Measurements from ENCODE around the gene GABRG3. TPM values are rescaled to one million over a fixed set of nuclear protein-coding genes. Genes with fewer than 3 reads are reported as not detected.

The GABRG3 gene
- total RNA-seq, 1 donor: not detected

- TF ChIP-seq, protein P1, sequence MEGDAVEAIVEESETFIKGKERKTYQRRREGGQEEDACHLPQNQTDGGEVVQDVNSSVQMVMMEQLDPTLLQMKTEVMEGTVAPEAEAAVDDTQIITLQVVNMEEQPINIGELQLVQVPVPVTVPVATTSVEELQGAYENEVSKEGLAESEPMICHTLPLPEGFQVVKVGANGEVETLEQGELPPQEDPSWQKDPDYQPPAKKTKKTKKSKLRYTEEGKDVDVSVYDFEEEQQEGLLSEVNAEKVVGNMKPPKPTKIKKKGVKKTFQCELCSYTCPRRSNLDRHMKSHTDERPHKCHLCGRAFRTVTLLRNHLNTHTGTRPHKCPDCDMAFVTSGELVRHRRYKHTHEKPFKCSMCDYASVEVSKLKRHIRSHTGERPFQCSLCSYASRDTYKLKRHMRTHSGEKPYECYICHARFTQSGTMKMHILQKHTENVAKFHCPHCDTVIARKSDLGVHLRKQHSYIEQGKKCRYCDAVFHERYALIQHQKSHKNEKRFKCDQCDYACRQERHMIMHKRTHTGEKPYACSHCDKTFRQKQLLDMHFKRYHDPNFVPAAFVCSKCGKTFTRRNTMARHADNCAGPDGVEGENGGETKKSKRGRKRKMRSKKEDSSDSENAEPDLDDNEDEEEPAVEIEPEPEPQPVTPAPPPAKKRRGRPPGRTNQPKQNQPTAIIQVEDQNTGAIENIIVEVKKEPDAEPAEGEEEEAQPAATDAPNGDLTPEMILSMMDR (IDR thresholded peaks at IDR 0.05; ENCODE audit: insufficient read depth, low read depth, low read length): no peak
- no peak overlapping the region for H3K4me3 ChIP-seq (ENCODE audit: low read depth, low read length)
- DNase-seq (ENCODE audit: low read depth): no peak
Observed at GRCh38 chr15:27486683-27487647, 516.0 kb downstream of the GABRG3 start.

- TF ChIP-seq, protein P1 (IDR thresholded peaks at IDR 0.05; ENCODE audit: insufficient read depth, low read depth, low read length): no peak
- no peak overlapping the region for H3K4me3 ChIP-seq (ENCODE audit: low read depth, low read length)
Observed at GRCh38 chr15:27487846-27488245, 516.9 kb downstream of the GABRG3 start.

GRCh38 chr15:27490867-27491595 is 520.0 kb downstream of the GABRG3 start:
- TF ChIP-seq, protein P1 (IDR thresholded peaks at IDR 0.05; ENCODE audit: insufficient read depth, low read depth, low read length): no peak
- H3K4me3 ChIP-seq (ENCODE audit: low read depth, low read length): no peak overlapping the region
- DNase-seq (ENCODE audit: low read depth): no peak

More at GRCh38 chr15:27487846-27488245, 516.9 kb downstream of the GABRG3 start:
- no peak for DNase-seq (ENCODE audit: low read depth)

DNA sequence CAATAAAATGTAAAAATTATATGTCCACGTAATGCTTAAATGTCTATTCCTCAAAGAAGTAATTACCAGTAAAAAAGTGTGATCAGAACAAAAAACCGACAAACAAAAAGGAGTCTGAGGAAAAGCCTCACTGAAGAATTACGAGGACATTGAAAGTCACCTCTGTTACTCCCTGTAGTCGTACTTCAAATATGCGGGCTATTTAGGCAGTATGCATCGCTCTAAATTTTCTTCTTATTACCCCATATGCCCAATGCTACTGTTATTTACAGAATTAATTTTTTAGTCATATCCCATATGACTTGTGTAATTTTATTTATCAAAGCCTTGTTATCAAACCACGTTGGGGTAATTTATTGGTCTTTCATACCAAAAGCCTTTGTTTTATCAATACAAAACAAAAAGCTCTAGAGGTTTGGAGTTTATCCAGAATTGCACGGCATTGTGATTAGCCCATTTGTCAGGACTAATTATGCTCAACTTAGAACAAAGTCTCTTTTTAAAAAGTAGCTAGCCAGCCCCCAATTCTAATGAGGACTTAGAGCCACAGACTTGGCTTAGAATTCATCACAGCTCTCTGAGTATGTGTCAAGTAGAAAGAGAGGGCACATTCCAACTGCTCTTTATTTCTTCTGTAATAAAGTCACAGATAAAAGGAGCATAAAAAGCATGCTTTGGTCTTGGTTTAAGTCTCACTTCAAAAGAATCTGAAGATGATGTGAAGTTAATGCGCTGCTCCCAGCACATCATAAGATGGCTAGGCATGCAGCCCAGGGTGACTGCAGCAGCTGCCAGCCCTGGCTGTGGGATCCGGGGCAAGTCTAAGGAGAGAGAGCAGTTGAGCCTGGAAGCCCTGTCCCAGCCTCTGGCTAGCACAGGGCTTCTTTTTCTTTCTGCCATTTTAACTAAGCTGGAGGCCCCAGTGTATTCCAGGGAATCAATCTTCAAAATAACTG is 521.0 kb downstream of the GABRG3 start:
- DNase-seq (ENCODE audit: low read depth): no peak
- TF ChIP-seq, protein P1 (IDR thresholded peaks at IDR 0.05; ENCODE audit: insufficient read depth, low read depth, low read length): no peak
- no peak overlapping the region for H3K4me3 ChIP-seq (ENCODE audit: low read depth, low read length)

DNA sequence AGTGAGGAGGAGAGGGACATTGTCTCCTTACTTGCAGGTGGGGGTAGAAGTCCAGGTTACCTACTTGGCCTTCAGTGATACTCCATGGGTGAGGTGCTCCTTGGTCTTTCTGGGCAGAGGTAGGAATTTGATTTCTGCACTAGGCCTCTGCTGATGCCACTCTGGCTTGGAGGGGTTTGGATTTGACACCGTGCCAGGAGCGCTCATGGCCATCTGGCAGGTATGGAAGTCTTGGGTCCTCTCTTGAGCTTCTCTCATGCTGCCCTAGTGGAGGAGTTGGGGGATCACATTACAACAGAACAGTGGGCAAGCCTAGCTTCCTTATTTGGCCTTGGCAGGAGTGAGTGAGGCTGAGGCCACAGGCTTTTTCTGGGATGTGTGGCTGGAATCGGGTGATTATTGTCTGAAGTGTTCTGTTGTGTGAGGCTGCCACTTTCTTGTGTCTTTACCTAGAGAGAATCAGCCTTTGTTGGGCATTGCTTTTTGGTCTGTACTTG is 525.0 kb downstream of the GABRG3 start:
- TF ChIP-seq, protein P1 (IDR thresholded peaks at IDR 0.05; ENCODE audit: insufficient read depth, low read depth, low read length): no peak
- no peak overlapping the region for H3K4me3 ChIP-seq (ENCODE audit: low read depth, low read length)
- DNase-seq (ENCODE audit: low read depth): no peak

- TF ChIP-seq, protein P1 (IDR thresholded peaks at IDR 0.05; ENCODE audit: insufficient read depth, low read depth, low read length): no peak
- H3K4me3 ChIP-seq (ENCODE audit: low read depth, low read length): no peak overlapping the region
Observed at GRCh38 chr15:27498700-27499099, 527.7 kb downstream of the GABRG3 start.

More at GRCh38 chr15:27498700-27499099, 527.7 kb downstream of the GABRG3 start:
- DNase-seq (ENCODE audit: low read depth): no peak
